Measurements from ENCODE around the gene RFC4.

Gene RFC4

GRCh38 chr3:186784820-186785494, 21.3 kb downstream of the RFC4 start:
- no peak for DNase-seq (ENCODE audit: low read depth)
- TF ChIP-seq, protein P1, sequence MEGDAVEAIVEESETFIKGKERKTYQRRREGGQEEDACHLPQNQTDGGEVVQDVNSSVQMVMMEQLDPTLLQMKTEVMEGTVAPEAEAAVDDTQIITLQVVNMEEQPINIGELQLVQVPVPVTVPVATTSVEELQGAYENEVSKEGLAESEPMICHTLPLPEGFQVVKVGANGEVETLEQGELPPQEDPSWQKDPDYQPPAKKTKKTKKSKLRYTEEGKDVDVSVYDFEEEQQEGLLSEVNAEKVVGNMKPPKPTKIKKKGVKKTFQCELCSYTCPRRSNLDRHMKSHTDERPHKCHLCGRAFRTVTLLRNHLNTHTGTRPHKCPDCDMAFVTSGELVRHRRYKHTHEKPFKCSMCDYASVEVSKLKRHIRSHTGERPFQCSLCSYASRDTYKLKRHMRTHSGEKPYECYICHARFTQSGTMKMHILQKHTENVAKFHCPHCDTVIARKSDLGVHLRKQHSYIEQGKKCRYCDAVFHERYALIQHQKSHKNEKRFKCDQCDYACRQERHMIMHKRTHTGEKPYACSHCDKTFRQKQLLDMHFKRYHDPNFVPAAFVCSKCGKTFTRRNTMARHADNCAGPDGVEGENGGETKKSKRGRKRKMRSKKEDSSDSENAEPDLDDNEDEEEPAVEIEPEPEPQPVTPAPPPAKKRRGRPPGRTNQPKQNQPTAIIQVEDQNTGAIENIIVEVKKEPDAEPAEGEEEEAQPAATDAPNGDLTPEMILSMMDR (conservative IDR thresholded peaks at IDR 0.05; ENCODE audit: low read length), result no peak
- H3K4me3 ChIP-seq (ENCODE audit: low read length), result peak overlapping the region; percentile 87

DNA sequence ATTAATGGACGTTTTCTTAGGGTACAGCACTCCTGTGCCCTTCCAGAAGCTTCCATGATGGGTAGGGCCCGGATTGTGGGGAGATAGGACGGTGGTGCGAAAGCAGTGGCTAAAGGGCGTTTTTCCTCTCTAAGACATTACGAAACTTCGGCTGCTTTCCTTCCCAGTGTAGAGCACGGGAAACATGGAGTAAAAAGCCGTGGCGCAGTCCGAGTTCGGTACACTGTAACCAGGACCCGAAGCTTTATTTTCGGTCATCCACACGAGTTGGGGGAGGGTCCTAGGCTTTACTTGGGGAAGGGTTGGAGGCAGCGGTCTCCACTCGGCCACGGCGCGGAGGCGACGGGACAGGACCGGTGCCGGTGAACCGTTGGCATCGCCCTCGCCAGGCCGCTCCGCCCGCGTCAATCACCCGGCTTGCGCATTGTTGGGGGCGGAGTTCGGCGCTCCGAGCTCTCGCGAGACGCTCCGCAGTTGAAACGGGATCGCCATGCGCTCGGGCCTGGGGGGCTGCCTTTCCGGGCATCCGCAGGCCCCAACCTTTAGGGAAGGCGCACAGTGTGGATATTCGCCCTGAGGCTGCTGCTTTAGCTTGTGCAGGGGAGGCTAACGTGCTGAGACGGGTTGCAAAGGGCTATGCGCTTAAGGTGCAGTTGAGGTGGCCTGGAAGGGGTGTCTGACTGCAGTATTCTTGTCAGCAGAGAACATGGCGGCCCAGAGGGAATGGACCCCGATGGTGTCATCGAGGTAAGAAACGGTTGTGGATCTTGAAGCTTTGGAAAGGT, 22.4 kb downstream of the RFC4 start:
- DNase-seq (ENCODE audit: low read depth), result peak; percentile 77
- peak overlapping the region; percentile 87 for H3K4me3 ChIP-seq (ENCODE audit: low read length)
- TF ChIP-seq, protein P1 (conservative IDR thresholded peaks at IDR 0.05; ENCODE audit: low read length), result no peak

DNA sequence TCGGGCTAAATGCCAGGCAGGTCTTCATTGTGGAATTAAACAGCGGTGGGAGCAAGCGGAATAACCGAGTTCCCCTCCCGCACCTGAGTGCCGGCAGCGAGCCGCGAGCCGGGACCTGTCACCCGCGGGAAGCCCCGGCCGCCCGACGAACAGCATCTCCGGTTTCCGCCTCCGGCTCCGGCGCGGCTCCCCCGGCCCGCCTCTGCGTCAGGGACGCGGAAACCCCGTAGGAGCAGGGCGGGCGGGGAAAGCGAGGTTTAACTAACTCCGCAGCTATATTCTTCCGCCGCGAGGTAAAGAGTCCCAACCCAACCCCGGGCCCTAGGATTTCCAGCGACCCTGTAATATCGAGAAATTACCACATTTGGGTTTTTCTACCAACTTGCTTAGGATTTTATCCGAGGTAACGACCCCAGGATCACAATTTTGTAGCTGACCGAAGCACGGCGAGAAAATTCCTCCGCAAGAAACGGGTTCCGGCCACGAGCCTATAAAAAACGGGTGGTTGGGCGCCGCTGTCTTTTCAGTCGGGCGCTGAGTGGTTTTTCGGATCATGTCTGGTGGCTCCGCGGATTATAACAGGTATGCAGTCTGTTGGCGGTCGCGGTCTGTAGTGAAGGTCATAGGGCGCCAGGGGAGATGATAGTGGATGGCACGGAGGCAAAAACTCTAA, 23.1 kb downstream of the RFC4 start, which contains the start of gene EIF4A2:
Gene EIF4A2, plus strand, starts transcription at position 520 of the 673 bp plus-strand sequence. Its CDS starts 34 bp downstream, at position 554.
- peak; percentile 85 for DNase-seq (ENCODE audit: low read depth)
- H3K4me3 ChIP-seq (ENCODE audit: low read length), result peak within 1 kb of the TSS; percentile 87
- TF ChIP-seq, protein P1 (conservative IDR thresholded peaks at IDR 0.05; ENCODE audit: low read length), result no peak

GRCh38 chr3:186782542-186783057, 23.7 kb downstream of the RFC4 start:
- peak; percentile 29 for DNase-seq (ENCODE audit: low read depth)
- peak overlapping the region; percentile 87 for H3K4me3 ChIP-seq (ENCODE audit: low read length)
- TF ChIP-seq, protein P1 (conservative IDR thresholded peaks at IDR 0.05; ENCODE audit: low read length), result no peak

DNA sequence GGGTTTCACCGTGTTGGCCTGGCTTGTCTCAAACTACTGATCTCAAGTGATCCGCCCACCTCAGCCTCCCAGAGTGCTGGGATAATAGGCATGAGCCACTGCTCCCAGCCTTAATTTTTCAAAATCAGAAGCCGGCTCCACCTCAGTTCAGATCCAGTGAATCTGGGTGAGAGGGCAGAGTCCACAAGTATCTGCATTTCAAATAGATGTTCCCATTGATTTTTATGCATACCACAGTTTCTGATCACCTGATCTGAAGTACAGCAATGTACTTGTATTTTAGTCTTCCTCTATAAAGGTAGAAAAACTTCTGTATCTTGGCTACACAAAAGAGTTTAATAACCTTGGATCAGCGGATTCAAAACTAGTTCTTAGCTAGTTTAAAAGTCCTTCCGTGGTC, 27.1 kb downstream of the RFC4 start:
- TF ChIP-seq, protein P1 (conservative IDR thresholded peaks at IDR 0.05; ENCODE audit: low read length), result no peak
- H3K4me3 ChIP-seq (ENCODE audit: low read length), result no peak overlapping the region
- no peak for DNase-seq (ENCODE audit: low read depth)

GRCh38 chr3:186775999-186776398, 30.3 kb downstream of the RFC4 start:
- H3K4me3 ChIP-seq (ENCODE audit: low read length), result no peak overlapping the region
- TF ChIP-seq, protein P1 (conservative IDR thresholded peaks at IDR 0.05; ENCODE audit: low read length), result no peak
- DNase-seq (ENCODE audit: low read depth), result no peak

All from AG10803 (cell line).